SKM-1 treated with dmso at 0.1 percent for 144 hours (cell line): ENCODE data around the gene EP400.

Source experiments
- DNase-seq: peaks from one replicate; lab custom pipeline; 2025; ENCODE audit not compliant: unreplicated experiment; lab: John Stamatoyannopoulos, UW

Gene EP400

DNA sequence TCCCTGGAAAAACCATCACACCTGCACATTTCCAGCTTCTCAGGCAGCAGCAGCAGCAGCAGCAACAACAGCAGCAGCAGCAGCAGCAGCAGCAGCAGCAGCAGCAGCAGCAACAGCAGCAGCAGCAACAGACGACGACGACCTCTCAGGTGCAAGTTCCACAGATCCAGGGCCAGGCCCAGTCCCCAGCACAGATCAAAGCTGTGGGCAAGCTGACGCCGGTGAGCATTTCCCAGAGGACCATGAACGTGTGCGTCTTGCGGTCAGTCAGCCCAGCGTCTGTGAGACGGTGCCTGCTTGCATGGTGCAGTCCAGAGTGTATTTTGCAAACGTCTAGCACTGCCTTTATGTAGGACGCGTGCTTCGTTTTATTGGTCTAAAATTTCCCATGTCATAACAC lies 112.7 kb downstream of the EP400 start:
- no peak for DNase-seq

DNA sequence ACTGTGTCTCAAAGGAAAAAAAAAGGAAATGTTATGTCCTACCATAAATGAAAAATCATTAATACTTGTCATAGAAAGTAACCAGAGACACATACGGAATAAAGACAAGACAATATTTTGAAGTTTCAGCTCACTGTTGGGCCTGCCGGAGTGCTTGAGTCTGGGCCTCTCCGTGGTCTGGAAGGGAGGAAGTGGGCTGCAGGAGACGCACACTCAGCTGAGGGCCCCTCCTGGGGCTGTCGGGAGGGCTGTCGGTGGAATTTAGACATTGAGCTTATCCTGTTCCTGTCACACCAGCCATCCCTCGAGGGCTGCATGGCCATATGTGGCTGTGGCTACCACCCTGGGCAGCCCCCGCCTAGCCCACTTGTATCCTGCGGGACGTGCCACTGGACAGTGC lies 113.7 kb downstream of the EP400 start:
- no peak for DNase-seq

DNA sequence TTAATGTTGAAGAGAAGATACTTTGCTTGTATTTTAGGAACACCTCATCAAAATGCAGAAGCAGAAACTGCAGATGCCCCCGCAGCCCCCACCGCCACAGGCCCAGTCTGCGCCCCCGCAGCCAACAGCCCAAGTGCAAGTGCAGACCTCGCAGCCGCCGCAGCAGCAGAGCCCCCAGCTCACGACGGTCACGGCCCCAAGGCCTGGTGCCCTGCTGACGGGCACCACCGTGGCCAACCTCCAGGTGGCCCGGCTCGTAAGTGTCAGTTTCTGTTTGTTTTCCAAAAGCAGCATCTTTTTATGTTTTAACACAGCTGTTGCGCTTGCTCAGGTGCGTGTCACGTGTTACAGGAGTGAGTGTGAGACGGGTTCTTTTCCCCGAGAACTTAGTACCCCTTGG lies 114.9 kb downstream of the EP400 start:
- no peak for DNase-seq

- DNase-seq: no peak
Observed at GRCh38 chr12:132065203-132065602, 115.5 kb downstream of the EP400 start.

DNA sequence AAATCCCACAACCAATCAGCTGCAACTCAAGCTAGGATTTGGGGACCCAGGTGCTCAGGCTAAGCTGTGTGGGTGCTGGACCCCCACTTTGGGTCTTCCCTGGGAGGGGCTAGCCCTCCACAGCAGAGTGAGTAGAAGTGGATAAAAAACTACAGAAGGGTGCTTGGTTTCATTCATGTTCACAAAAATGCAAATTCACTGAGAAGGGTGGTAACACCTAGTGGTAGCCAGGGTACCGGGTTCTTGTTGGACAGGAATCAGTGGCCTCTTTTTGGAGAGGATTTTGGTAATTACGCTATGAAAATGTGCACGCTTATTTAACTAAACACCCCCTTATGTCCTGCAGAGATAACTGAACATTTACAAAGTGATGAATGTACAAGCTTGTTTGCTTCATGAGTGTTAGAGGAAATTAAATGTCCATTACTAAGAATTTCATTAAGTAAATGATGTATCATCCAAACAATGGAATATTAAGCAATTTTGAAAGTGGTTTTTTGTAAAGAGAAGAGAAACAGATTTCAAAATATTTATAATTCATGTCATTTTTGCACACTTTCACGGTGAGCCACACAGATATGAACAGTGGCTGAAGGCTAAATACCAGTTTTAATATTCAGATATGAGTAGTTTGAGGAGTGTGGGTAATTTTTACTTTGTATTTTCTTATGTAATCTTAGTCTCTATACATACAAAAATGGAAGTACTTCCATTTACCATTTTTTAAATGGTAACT lies 116.0 kb downstream of the EP400 start:
- DNase-seq: no peak

DNA sequence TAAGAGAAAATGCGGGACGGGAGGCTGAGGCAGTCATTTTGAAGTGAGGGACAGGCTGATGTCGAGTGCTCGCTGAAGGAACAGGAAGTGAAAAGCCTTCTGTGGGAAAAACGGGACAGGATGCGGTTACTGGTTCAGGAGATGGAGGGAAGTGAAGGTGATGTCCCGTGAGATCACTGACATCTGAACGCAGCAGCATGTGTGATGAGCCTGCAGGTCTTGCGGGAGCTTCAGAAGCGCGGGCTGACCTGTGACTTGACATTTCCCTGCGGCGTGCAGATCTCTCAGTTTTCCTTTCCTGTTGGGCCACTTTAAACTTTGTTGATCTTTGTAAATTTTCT lies 116.6 kb downstream of the EP400 start:
- DNase-seq: no peak

DNA sequence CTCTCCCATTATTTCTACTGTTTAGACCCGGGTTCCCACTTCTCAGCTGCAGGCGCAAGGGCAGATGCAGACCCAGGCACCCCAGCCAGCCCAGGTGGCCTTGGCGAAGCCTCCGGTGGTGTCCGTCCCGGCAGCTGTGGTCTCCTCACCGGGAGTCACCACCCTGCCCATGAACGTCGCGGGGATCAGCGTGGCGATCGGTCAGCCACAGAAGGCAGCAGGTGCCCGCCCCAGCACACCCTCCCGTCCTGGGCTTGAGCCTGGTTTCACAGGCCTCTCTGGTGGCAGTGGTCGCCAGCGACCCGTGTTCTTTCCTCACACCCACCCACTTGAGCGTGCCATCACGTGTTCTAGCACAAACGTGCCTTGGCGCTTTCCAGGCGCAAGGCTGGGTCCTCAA lies 117.0 kb downstream of the EP400 start:
- no peak for DNase-seq

DNA sequence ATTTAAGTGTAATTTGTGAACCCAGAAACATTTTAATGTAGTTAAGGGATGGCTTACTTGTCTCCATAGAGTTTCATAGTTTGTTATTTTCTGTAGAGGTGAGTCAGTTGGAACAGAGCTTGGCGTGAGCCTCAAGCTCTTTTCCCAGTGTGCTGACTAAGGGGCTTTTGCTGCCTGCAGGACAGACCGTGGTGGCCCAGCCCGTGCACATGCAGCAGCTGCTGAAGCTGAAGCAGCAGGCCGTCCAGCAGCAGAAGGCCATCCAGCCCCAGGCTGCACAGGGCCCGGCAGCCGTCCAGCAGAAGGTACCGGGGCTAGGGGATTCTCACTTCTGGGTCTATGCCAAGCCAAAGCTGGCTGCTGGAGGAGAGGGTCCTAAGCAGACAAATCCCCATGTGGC lies 117.4 kb downstream of the EP400 start:
- no peak for DNase-seq

DNA sequence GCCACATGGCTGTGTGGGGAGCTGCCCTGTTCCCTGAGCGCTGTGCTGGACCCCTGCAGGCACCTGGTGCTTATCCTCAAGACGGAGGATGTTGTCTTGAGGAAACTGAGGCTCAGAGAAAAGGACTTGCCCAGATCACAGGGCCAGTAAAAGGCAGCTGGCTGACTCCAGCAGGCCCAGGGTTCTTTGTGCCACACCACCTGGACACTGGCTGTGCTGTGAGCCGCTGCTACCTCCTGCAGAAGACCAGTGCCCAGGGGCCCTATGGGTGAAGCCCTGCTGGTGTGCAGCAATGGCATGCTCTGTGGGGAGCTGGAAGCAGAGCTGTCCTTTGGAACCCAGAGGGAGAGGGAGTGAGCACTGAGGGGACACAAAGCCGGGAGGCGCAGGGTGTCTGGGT lies 118.5 kb downstream of the EP400 start:
- no peak for DNase-seq

GRCh38 chr12:132069336-132069985 lies 119.7 kb downstream of the EP400 start:
- no peak for DNase-seq

GRCh38 chr12:132070298-132070697 lies 120.6 kb downstream of the EP400 start:
- DNase-seq: no peak

DNA sequence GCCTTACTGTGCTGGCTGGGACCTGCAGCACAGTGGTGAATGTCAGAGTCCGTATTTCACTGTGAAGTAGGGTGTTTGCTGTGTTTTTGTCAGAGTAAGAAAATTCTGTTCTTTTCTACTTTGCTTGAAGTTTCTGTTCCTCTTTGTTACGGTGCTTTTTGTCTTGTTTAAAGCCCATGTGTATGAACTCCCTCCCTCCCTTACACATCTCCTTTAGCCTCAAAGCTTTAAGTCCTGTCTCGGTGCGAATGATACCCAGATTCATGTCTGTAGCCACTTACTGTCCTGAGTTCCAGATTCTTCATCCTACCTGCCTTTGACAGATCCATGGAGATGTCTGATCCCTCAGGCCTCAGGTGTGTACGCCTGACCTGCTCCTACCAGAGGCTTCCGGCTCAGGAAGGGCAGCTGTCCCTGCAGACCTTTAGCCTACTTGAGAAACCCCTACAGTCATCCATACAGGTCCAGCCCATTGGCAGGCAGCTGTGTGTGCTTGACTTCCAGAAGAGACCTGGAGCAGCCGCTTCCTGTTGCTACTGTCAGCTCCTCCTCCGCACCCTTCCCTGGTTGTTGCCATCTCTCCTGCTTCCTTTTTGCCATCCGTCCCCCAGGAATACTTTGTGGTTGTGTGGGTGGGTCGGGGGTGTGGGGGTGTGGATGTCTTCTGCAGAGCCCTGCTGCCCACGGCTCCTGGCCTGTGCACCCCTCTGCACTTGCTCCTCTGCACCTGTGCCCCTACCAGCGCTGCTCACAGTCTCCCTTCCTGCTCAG lies 121.5 kb downstream of the EP400 start:
- DNase-seq: no peak

GRCh38 chr12:132071830-132072384 lies 122.2 kb downstream of the EP400 start:
- no peak for DNase-seq

DNA sequence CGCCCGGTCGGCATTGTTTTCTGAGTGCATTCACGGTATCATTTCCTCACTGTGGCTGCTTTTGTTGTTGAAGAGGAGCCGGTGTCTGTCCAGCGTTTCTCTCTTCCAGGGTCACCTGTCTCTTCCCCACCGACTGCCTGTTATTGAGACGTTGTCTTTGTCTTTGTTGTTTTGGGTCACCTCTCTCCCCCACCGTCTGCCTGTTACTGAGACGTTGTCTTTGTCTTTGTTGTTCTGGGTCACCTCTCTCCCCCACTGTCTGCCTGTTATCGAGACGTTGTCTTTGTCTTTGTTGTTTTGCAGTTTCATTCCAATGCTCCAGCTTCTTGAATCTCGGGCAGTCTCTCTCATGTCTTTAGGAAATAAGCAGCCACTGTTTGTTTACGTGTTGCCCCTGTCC lies 124.5 kb downstream of the EP400 start:
- no peak for DNase-seq

GRCh38 chr12:132075026-132075713 lies 125.4 kb downstream of the EP400 start:
- DNase-seq: no peak

DNA sequence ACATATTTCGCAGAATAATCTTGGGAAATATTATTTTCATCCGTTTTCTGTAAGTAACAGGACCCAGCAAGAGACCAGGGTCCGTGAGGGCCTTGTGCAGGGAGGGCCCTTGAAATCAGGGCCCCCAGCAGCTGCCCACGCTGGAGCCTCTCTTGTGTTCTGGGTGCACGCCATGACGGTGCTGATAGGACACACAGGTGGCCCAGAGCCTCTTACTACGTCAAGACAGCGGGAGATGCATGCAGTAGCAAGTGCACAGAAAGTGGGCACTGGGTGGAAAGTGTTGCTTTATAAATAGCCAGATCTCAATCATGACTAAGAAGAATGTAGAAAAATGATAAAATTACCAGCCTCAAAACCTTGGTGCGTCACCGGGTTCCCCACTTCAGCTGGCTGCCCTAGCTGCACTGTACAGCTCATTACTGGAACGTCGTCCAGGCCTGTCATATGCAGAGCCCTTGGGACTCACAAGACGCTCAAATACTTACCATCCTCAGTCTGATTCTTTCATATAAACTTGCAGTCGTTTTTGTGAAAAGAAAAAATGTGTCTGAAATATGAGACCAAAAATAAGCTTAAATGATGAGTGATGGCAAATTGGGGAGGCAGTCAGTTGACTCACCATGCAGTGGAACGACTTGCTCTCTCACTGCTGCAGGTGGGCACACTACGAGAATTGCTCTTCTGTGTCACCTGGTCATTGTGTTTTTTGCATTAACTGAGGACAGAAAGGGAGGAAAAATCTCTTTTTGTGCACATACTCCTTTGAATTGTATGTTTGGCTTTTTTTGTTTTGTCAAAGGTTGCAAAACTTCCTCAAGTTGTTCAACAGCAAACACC lies 126.2 kb downstream of the EP400 start:
- no peak for DNase-seq

DNA sequence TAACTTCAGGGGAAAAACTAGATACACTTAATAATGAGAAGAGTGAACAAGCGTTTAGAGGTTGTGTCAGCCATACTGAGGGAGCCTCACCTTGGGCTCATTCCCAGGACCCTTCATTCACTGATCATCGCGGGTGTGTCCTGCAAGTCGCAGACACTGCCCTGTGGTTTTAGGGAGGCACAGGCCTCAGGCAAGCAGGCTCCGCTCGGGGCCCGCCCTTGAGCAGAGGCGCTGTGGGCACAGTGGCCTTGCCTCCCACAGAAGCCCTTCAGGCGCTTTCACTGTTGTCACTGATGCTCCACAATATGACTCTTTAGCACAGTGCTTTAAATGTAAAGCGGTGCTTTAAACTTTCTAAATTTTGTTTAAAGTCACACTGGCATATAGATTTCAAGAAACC lies 127.0 kb downstream of the EP400 start:
- DNase-seq: no peak

DNA sequence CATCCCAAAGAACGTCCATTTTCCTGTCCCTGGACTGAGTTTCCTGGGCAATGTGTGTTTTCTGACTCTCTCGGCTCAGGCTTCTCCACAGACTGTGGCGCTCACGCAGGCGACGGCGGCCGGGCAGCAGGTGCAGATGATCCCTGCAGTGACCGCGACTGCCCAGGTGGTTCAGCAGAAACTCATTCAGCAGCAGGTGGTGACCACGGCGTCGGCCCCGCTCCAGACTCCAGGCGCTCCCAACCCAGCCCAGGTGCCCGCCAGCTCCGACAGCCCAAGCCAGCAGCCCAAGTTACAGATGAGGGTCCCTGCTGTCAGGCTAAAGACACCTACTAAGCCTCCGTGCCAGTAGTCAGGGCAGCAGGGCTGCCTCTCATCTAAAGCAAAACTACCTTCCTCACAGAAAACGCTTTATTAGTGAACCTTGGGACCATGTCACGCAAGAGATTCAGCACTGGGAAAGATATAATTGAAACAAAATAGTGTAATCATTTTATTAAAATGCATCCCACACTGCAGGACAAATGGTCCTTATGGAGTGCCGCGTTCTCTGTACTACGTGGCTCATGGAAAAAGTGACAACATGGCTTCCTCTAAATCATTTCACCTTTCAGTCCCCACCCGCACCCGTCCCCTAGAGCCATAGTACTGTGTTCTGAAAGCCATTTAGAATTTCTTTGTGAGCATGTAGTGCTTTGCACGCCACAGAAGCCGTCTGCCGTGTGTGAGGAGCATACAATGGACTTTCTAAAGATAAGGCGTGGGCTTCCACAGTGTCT lies 127.8 kb downstream of the EP400 start:
- no peak for DNase-seq

DNA sequence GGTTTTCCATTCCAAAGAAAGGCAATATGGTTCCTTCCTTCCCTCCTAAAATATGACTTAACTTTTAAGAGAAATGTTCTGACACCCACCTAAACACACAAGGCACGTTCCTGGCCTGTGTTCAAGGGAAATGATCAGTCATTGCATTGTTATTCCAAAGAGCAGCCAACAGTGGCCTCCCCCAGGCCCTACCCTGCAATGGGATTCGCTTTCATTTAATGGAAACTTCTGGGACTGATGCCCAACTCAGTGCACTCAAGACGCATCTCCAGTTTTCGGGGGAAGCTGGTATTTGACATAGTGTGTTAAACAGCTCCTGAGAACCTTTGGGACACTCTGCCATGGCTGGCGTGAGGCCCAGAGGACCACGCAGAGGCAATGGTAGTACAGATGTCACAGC lies 128.4 kb downstream of the EP400 start:
- no peak for DNase-seq

DNA sequence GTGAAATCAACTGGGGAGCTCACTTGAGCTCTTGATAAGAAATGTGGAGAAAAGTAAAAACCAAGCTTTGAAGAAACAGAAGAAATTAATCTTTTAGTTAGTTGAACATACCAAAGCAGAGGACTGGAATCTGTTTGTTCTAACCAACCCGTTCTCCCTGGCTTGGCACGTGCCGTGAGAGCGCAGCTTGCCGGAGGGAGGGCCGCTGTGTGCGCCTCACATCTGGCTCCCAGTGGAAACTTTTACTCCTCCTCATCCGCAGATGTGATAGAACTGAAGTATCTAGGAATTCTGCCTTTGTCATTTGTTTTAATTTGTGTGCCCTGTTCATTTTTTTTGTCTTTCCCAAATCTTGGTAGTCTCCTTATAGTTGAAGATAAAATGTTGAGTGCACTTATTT lies 129.5 kb downstream of the EP400 start:
- no peak for DNase-seq
